GM23248 (cell line): ENCODE results near the gene VANGL1. TPM values are rescaled to one million over a fixed set of nuclear protein-coding genes. Genes with fewer than 3 reads are reported as not detected.

ENCODE experiments used
- DNase-seq: peaks from one replicate; pipeline ENCODE4 v3.0.0-alpha.2; 2015
- H2AFZ ChIP-seq: fragments of 200-600 bp; sonication (generic); 2 replicates; pipeline ENCODE4 v1.6.1; 2016; ENCODE audit warnings: antibody characterized with exemption
- H3F3A ChIP-seq: fragments of 200-600 bp; sonication (generic); 2 replicates; pipeline ENCODE4 v1.6.1; 2016; ENCODE audit warnings: mild to moderate bottlenecking, antibody characterized with exemption, mixed run types; ENCODE audit not compliant: insufficient read depth
- H3K27ac ChIP-seq: fragments of 200-600 bp; sonication (generic); 2 replicates; pipeline ENCODE4 v1.5.1; 2016; ENCODE audit warnings: mild to moderate bottlenecking
- H3K27me3 ChIP-seq: fragments of 200-600 bp; sonication (generic); replicated peaks from 2 replicates; pipeline ENCODE4 v1.6.1; 2016; ENCODE audit warnings: mild to moderate bottlenecking; ENCODE audit not compliant: insufficient read depth
- H3K36me3 ChIP-seq: fragments of 200-600 bp; sonication (generic); 2 replicates; pipeline ENCODE4 v1.6.1; 2016; ENCODE audit warnings: low read depth, mild to moderate bottlenecking
- H3K4me1 ChIP-seq: fragments of 200-600 bp; sonication (generic); 2 replicates; pipeline ENCODE4 v1.6.1; 2016; ENCODE audit warnings: mild to moderate bottlenecking; ENCODE audit not compliant: insufficient read depth
- H3K4me2 ChIP-seq: fragments of 200-600 bp; sonication (generic); one replicate; pipeline ENCODE4 v1.6.1; 2016; ENCODE audit warnings: mild to moderate bottlenecking; ENCODE audit not compliant: unreplicated experiment
- H3K4me3 ChIP-seq: fragments of 200-600 bp; sonication (generic); 2 replicates; pipeline ENCODE4 v1.5.1; 2016; ENCODE audit warnings: mild to moderate bottlenecking
- H3K79me2 ChIP-seq: fragments of 200-600 bp; sonication (generic); 2 replicates; pipeline ENCODE4 v1.6.1; 2016; ENCODE audit warnings: mild to moderate bottlenecking; ENCODE audit not compliant: insufficient read depth
- H3K9ac ChIP-seq: fragments of 200-600 bp; sonication (generic); 2 replicates; pipeline ENCODE4 v1.6.1; 2016; ENCODE audit warnings: mild to moderate bottlenecking
- H3K9me2 ChIP-seq: fragments of 200-600 bp; sonication (generic); 2 replicates; pipeline ENCODE4 v1.6.1; 2016; ENCODE audit warnings: mixed run types, mild to moderate bottlenecking, moderate library complexity; ENCODE audit not compliant: insufficient read depth
- H3K9me3 ChIP-seq: fragments of 200-600 bp; sonication (generic); one replicate; pipeline ENCODE4 v1.6.1; 2017; ENCODE audit warnings: low read depth
- H4K20me1 ChIP-seq: fragments of 200-600 bp; sonication (generic); 2 replicates; pipeline ENCODE4 v1.6.0; 2016; ENCODE audit not compliant: insufficient read depth
- EZH2 ChIP-seq: fragments of 200-600 bp; sonication (generic); IDR thresholded peaks from 2 replicates; pipeline ENCODE4 v1.6.1; 2018; ENCODE audit warnings: antibody characterized with exemption, mild to moderate bottlenecking; ENCODE audit not compliant: insufficient read depth, poor library complexity, severe bottlenecking
- EZH2phosphoT487 ChIP-seq: fragments of 200-600 bp; sonication (generic); IDR thresholded peaks from 2 replicates; pipeline ENCODE4 v1.6.1; 2018; ENCODE audit warnings: antibody characterized with exemption, moderate library complexity, mild to moderate bottlenecking, low read depth; ENCODE audit not compliant: insufficient read depth
- WGBS, 2 experiments: methylation state at CpG; one replicate each; pipeline ENCODE4 v1.1.6; 2015 to 2017; ENCODE audit warnings: low lambda C conversion rate in 2 of 2, low coverage in 1 of 2; ENCODE audit errors: missing lambda C conversion rate in 2 of 2; 5-methylcytosine and 5-hydroxymethylcytosine counted together
- in situ Hi-C: fragments of 300-500 bp; cut with MboI; formaldehyde crosslinking; loops from 2 replicates; pipeline ENCODE4 v1.15.0; 2020
- polyA plus RNA-seq: library from polyadenylated mRNA; unstranded; fragments of >200 nt; fragmentation: Nextera tagmentation; extraction: Ambion mirVana; gene quantifications from 2 replicates; pipeline ENCODE4 v1.2.1, GENCODE V29; 2016
- total RNA-seq: library from RNA; depleted of rRNA; stranded (reverse); fragments of >200 nt; shearing (Covaris generic); gene quantifications from 2 replicates; pipeline ENCODE4 v1.2.3, GENCODE V29; 2014

Gene VANGL1
- total and polyA plus RNA-seq, 2 experiments from 2014 or later: 11.7 to 14.7 TPM

GRCh38 chr1:115649964-115650363 lies 8.2 kb downstream of the VANGL1 start:
- H3K27me3 ChIP-seq: no peaks in the 10 kb centered on the region
- no peak overlapping the region for H3K9ac ChIP-seq
- DNase-seq: no peak
- no peaks in the 10 kb centered on the region for H3K9me2 ChIP-seq
- H3K4me3 ChIP-seq: no peak overlapping the region
- no peak overlapping the region for H2AFZ ChIP-seq
- H3K9me3 ChIP-seq: no peaks in the 10 kb centered on the region
- in situ Hi-C loops: no loop called here
- no peak overlapping the region for H3K4me2 ChIP-seq
- H3K36me3 ChIP-seq: no peaks in the 10 kb centered on the region; the same call in 1 of the 2 replicates
- 60 to 64% methylated on average over 3 of the region's 3 CpGs for WGBS, 2 experiments
- H3K79me2 ChIP-seq: peaks cover 65% of the 10 kb centered on the region
- H3K4me1 ChIP-seq: no peaks in the 10 kb centered on the region
- H3F3A ChIP-seq: no peaks in the 10 kb centered on the region
- 0 out of 2 replicates have a peak, but pooled peaks cover 8% of the 10 kb centered on the region for H4K20me1 ChIP-seq
- TF ChIP-seq EZH2phosphoT487 (no peak), EZH2 (no peak)
- H3K27ac ChIP-seq: no peak overlapping the region

DNA sequence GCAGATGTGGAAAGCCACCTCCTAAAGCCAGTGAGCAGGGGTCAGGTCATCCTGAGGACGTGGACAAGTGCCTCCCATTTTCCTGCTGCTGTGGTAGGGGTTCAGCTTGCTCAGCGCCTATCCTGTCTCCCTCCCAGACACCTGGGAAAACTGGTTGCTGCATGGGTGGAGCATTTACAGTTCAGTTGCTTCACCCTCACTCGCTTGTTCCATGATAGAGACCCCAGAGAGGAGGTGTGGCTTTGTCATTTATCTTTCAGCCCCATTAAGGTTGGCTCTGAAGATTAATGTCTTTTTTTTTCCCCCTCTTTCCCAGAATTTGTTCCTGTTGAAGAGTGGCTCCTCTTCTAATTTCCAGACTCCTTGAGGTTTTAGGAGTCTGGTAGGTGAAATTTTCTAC lies 9.2 kb downstream of the VANGL1 start:
- Histone ChIP-seq H3K36me3 (no peaks in the 10 kb centered on the region; the same call in 1 of the 2 replicates), H3K4me2 (no peak overlapping the region), H3K79me2 (peaks cover 56% of the 10 kb centered on the region), H3K9me2 (no peaks in the 10 kb centered on the region), H2AFZ (no peak overlapping the region), H3F3A (no peaks in the 10 kb centered on the region), H3K27me3 (no peaks in the 10 kb centered on the region), H3K27ac (no peak overlapping the region), H3K9ac (no peak overlapping the region), H3K4me1 (no peaks in the 10 kb centered on the region), H3K4me3 (no peak overlapping the region), H3K9me3 (no peaks in the 10 kb centered on the region), H4K20me1 (0 out of 2 replicates have a peak, but pooled peaks cover 8% of the 10 kb centered on the region)
- no peak for TF ChIP-seq EZH2phosphoT487
- TF ChIP-seq EZH2: no peak
- DNase-seq: no peak
- WGBS, 2 experiments: 96 to 97% methylated on average over 3 of the region's 3 CpGs
- in situ Hi-C loops: no loop called here

DNA sequence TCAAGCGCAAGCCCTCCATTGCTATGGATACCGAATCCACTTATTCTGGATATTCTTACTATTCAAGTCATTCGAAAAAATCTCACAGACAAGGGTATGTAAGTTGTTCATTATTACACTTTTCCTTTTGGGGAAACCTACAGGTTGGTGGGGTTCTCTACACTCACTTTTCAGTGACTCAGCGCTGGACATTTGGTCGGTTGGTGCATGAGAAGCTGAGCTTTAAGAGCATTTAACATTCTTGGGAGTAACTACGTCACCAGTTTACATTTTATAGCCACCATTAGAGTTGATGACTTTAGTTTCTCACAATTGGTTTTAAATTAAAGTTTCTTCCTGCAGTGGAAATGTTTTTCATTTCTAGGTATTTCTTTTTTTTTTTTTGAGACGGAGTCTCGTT lies 9.6 kb downstream of the VANGL1 start:
- no peak for TF ChIP-seq EZH2phosphoT487
- TF ChIP-seq EZH2: no peak
- in situ Hi-C loops: no loop called here
- Histone ChIP-seq H3K4me1 (no peaks in the 10 kb centered on the region), H3F3A (no peaks in the 10 kb centered on the region), H3K9ac (no peak overlapping the region), H3K27ac (no peak overlapping the region), H3K79me2 (peaks cover 54% of the 10 kb centered on the region), H3K27me3 (no peaks in the 10 kb centered on the region), H3K9me2 (no peaks in the 10 kb centered on the region), H3K4me3 (no peak overlapping the region), H3K36me3 (no peaks in the 10 kb centered on the region; the same call in 1 of the 2 replicates), H3K4me2 (no peak overlapping the region), H3K9me3 (no peaks in the 10 kb centered on the region), H4K20me1 (0 out of 2 replicates have a peak, but pooled peaks cover 8% of the 10 kb centered on the region), H2AFZ (no peak overlapping the region)
- WGBS, 2 experiments: 97% methylated on average over 8 of the region's 8 CpGs
- DNase-seq: no peak

GRCh38 chr1:115652236-115652788 lies 10.5 kb downstream of the VANGL1 start:
- Histone ChIP-seq H3F3A (no peaks in the 10 kb centered on the region), H3K27me3 (no peaks in the 10 kb centered on the region), H3K9ac (no peak overlapping the region), H4K20me1 (0 out of 2 replicates have a peak, but pooled peaks cover 8% of the 10 kb centered on the region), H3K4me2 (no peak overlapping the region), H3K4me1 (no peaks in the 10 kb centered on the region), H3K27ac (no peak overlapping the region), H3K9me2 (no peaks in the 10 kb centered on the region), H2AFZ (no peak overlapping the region), H3K9me3 (no peaks in the 10 kb centered on the region), H3K4me3 (no peak overlapping the region), H3K79me2 (peaks cover 54% of the 10 kb centered on the region), H3K36me3 (no peaks in the 10 kb centered on the region; the same call in 1 of the 2 replicates)
- in situ Hi-C loops: no loop called here
- no peak for DNase-seq
- 94 to 97% methylated on average over 2 of the region's 2 CpGs for WGBS, 2 experiments
- TF ChIP-seq EZH2 (no peak), EZH2phosphoT487 (no peak)
